A549 (cell line): ENCODE data around the gene TET2.

Experiments
- BHLHE40 ChIP-seq: IDR thresholded peaks from 2 replicates; pipeline ENCODE4 v1.6.1; 2012; ENCODE audit warnings: low read depth, low read length, inconsistent platforms
- ELK1 ChIP-seq: fragments of 150-350 bp; IDR thresholded peaks from 2 replicates; pipeline ENCODE4 v1.6.1; 2014; ENCODE audit warnings: low read depth, mild to moderate bottlenecking, low read length
- EP300 ChIP-seq, 2 experiments: fragments of >200 bp; sonication (Bioruptor Twin); formaldehyde crosslinking; IDR thresholded peaks; 2 replicates in 1 of 2; 3 replicates in 1 of 2; pipeline ENCODE4 v1.6.1; 2016 to 2017
- PHF8 ChIP-seq: fragments of 200-600 bp; sonication (generic); IDR thresholded peaks from 2 replicates; pipeline ENCODE4 v1.6.1; 2016; ENCODE audit warnings: low read depth, mild to moderate bottlenecking, antibody characterized with exemption, moderate library complexity, borderline replicate concordance
- POLR2A ChIP-seq: IDR thresholded peaks from 2 replicates; pipeline ENCODE4 v1.6.1; 2012; ENCODE audit warnings: mild to moderate bottlenecking, low read length
- RNF2 ChIP-seq: fragments of 200-600 bp; sonication (generic); IDR thresholded peaks from 2 replicates; pipeline ENCODE4 v1.6.1; 2016; ENCODE audit warnings: low read depth, mild to moderate bottlenecking, antibody characterized with exemption, moderate library complexity, borderline replicate concordance
- TF ChIP-seq, protein P1 (sequence below): fragments of >200 bp; sonication (Bioruptor Twin); formaldehyde crosslinking; IDR thresholded peaks from 3 replicates; pipeline ENCODE4 v1.5.1; 2016

- TF ChIP-seq POLR2A (no peak), BHLHE40 (no peak), ELK1 (no peak), RNF2 (no peak), EP300 (IDR thresholded peaks at IDR 0.05) (no peak), PHF8 (no peak)
- TF ChIP-seq, protein P1, sequence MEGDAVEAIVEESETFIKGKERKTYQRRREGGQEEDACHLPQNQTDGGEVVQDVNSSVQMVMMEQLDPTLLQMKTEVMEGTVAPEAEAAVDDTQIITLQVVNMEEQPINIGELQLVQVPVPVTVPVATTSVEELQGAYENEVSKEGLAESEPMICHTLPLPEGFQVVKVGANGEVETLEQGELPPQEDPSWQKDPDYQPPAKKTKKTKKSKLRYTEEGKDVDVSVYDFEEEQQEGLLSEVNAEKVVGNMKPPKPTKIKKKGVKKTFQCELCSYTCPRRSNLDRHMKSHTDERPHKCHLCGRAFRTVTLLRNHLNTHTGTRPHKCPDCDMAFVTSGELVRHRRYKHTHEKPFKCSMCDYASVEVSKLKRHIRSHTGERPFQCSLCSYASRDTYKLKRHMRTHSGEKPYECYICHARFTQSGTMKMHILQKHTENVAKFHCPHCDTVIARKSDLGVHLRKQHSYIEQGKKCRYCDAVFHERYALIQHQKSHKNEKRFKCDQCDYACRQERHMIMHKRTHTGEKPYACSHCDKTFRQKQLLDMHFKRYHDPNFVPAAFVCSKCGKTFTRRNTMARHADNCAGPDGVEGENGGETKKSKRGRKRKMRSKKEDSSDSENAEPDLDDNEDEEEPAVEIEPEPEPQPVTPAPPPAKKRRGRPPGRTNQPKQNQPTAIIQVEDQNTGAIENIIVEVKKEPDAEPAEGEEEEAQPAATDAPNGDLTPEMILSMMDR: no peak
Measured at GRCh38 chr4:105182211-105182610, 35.5 kb downstream of the TET2 start.
